Fibroblast of villous mesenchyme (primary cell): Measurements from ENCODE around the gene PAQR8. TPM values are rescaled to one million over a fixed set of nuclear protein-coding genes. Genes with fewer than 3 reads are reported as not detected.

Source experiments
- DNase-seq: peaks from one replicate; pipeline ENCODE4 v3.0.0-alpha.2; 2010; ENCODE audit warnings: low read depth
- H3K4me3 ChIP-seq: 2 replicates; pipeline ENCODE4 v1.5.1; 2011; ENCODE audit warnings: low read depth, mild to moderate bottlenecking, low read length
- total RNA-seq: library from RNA; depleted of rRNA; stranded (reverse); fragments of >200 nt; gene quantifications from 2 replicates; pipeline ENCODE4 v1.2.3, GENCODE V29; 2012
- TF ChIP-seq, protein P1 (sequence below): IDR thresholded peaks from 2 replicates; pipeline ENCODE4 v1.5.1; 2012; ENCODE audit warnings: low read depth, mild to moderate bottlenecking, low read length; ENCODE audit not compliant: insufficient read depth

The PAQR8 gene
- total RNA-seq, 1 donor = 4.7 TPM

DNA sequence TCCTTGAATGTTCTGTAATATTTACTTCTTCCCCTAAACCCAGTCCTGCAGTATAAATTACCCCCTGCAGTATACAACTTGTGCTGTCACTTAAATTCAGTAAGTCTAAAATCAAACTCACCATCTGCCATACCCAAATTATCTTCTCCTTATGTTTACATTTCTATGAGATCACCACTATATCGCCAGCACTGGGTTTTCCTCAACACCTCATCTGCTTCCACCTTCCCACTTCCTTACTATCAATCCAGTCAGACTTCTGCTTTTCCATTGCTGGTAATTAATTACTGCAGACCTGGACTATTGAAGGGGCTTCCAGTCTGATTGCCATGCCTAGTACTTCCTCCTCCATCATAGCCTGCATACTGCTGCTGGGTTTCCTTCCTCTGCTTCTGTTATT, 73.4 kb downstream of the PAQR8 start:
- H3K4me3 ChIP-seq = no peak overlapping the region
- TF ChIP-seq, protein P1, sequence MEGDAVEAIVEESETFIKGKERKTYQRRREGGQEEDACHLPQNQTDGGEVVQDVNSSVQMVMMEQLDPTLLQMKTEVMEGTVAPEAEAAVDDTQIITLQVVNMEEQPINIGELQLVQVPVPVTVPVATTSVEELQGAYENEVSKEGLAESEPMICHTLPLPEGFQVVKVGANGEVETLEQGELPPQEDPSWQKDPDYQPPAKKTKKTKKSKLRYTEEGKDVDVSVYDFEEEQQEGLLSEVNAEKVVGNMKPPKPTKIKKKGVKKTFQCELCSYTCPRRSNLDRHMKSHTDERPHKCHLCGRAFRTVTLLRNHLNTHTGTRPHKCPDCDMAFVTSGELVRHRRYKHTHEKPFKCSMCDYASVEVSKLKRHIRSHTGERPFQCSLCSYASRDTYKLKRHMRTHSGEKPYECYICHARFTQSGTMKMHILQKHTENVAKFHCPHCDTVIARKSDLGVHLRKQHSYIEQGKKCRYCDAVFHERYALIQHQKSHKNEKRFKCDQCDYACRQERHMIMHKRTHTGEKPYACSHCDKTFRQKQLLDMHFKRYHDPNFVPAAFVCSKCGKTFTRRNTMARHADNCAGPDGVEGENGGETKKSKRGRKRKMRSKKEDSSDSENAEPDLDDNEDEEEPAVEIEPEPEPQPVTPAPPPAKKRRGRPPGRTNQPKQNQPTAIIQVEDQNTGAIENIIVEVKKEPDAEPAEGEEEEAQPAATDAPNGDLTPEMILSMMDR = no peak
- no peak for DNase-seq

DNA sequence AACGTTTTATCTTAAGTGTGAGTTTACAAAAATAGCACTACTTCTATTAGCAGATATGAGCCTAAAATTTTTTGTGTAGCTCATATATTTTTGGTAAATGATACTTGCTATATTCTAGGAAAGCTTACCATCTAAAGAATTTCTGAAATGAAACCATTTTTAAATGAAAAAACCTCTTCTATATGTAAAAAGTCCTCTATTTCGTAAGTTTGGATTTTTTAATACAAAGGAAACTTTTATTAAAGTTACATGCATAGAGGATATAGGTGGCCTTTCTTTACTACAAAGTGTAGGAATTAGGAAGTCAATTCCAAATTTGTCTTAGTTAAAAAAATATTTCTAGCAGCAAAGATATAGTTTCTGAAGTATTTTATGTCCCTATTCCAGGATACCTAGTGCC, 77.0 kb downstream of the PAQR8 start:
- TF ChIP-seq, protein P1 = no peak

DNA sequence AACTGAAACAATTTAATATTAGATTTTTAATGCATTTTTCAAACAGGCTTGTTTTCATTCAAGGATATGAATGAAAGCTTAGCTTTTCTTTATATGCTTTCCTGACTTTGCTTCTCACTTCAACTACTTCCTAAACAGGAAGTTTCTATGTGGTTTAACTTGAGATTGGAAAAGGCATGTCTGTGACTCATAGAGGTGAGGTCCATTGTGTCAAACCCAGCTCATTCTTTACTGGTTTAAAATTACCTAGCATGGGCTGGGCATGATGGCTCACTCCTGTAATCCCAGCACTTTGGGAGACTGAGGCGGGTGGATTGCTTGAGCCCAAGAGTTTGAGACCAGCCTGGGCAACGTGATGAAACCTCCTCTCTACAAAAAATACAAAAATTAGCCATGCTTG, 92.6 kb downstream of the PAQR8 start:
- no peak for DNase-seq
- no peak overlapping the region for H3K4me3 ChIP-seq
- TF ChIP-seq, protein P1 = no peak

More for the DNA sequence above, 77.0 kb downstream of the PAQR8 start:
- no peak overlapping the region for H3K4me3 ChIP-seq
- DNase-seq = no peak

DNA sequence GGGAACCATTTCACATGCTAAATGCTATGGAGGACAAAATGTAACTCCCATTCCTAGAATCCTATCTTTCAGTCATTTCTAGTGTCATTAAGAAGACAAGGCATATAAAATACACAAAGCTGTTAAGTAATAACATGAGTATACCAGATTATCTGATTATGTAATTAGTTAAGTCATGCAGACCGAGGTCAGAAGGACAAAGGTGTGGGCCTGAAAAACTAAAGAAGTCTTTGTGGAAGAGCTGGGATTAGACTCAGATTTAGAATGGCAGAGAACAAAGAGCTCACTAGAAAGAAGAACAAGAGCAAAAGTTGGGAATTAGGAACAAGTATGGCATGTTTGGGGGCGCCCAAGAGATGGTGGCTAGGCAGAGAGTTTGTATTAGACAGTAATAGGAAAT, 95.1 kb downstream of the PAQR8 start:
- H3K4me3 ChIP-seq = no peak overlapping the region
- no peak for DNase-seq
- TF ChIP-seq, protein P1 = no peak

Other genes with a start within 250 kb of the PAQR8 start
- gene IL17A, start 175.8 kb upstream of the PAQR8 start, total RNA-seq = not detected in 2 replicates
- gene IL17F, start 117.7 kb upstream of the PAQR8 start, total RNA-seq = under 0.01 TPM in 1 of 2 replicates, not detected in the other
- 38.0 and 49.7 TPM in 2 replicates for gene MCM3, start 77.4 kb upstream of the PAQR8 start, total RNA-seq
- 15.8 and 21.6 TPM in 2 replicates for gene EFHC1, start 58.2 kb downstream of the PAQR8 start, total RNA-seq
- 159 and 196 TPM in 2 replicates for gene TRAM2, start 214.9 kb downstream of the PAQR8 start, total RNA-seq